Stimulated activated CD8-positive, alpha-beta memory T cell treated with anti-CD3 and anti-CD28 coated beads, Interleukin-7, amount 100 ng/mL, for 1 hour (primary cell): ENCODE data around the gene MYH7B.

ENCODE experiments used
- DNase-seq, 2 donors: peaks; one replicate each; pipeline ENCODE4 v3.0.0-alpha.2; 2020; ENCODE audit warnings: low read depth in 2 of 2

The MYH7B gene

DNA sequence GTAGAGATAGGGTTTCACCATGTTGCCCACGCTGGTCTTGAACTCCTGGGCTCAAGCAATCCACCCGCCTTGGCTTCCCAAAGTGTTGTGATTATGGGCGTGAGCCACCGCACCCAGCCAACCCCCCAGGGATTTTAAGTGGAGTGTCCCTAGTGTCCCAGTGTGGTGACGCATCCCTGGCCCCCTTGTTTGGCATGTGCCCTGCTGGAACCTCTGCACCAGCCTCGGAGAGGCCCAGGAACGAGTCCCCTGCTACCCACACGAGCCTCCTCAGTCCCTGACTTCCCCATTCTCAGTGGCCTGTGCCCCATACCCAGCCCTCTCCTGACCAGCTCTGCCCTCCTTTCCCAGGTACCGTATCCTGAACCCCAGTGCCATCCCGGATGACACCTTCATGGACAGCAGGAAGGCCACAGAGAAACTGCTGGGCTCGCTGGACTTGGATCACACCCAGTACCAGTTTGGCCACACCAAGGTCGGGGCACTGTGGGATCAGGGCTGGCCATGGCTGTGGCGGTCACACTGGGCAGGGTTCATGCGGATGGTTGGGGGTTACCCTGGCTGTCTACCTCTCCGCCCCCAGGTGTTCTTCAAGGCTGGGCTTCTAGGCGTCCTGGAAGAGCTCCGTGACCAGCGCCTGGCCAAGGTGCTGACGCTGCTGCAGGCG, 37.2 kb downstream of the MYH7B start:
- no peak for DNase-seq

DNA sequence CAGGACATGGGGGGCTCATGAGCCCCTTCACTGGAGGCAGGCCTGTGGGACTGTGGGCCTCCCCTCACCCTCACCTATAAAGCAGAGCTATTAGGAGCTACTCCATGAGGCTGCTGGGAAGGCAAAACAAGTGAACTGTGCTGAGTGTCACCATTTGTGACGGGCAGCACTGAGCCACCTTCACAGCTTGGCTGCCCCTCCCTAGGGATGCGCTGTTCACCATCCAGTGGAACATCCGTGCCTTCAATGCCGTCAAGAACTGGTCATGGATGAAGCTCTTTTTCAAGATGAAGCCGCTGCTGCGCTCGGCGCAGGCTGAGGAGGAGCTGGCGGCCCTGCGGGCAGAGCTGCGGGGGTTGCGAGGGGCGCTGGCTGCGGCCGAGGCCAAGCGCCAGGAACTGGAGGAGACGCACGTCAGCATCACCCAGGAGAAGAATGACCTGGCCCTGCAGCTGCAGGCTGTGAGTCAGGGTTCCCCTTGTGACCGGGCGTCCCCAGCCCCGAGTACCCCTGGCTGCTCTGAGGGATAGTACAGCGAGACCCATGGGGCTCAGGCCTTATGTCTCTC, 38.4 kb downstream of the MYH7B start:
- no peak for DNase-seq

DNA sequence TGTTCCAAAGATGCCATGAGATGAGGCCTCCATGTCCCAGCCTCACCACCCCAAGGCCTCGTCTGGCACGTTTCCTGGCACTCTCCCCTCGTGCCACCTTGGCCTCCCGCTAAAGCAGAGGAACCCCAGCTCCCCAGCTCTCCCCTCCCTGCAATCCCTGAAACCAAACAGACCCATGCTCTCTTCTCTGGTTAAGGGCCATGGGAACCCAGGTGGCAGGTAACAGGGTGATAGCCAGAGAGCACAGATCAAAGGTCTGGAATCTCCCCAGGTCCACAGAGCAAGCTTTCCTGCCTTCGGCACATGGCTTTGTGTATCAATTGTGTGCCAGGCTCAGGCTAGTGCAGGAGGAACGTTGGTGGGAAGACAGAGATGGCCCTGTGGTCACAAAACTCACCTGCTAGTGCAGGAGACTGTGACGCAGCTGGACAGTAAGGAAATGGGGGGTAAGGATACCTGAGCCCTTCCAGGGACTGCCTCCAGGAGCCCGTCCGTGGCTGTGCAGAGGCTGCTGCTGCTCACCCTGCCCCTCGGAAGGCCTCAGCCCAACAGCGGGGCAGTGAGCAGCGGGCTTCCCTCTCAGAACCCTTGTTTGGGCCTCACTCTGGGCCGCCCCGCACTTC, 39.0 kb downstream of the MYH7B start:
- no peak for DNase-seq

DNA sequence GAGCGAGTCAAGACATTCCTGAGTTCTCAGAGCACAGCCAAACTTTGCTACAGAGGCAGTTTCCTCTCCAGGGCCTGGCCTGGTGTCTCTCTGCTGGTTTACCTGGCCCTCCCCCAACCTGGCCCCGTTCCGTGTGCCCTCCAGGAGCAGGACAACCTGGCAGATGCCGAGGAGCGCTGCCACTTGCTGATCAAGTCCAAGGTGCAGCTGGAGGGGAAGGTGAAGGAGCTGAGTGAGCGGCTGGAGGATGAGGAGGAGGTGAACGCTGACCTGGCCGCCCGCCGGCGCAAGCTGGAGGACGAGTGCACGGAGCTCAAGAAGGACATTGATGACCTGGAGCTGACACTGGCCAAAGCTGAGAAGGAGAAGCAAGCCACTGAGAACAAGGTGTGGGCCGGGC, 39.5 kb downstream of the MYH7B start:
- no peak for DNase-seq

DNA sequence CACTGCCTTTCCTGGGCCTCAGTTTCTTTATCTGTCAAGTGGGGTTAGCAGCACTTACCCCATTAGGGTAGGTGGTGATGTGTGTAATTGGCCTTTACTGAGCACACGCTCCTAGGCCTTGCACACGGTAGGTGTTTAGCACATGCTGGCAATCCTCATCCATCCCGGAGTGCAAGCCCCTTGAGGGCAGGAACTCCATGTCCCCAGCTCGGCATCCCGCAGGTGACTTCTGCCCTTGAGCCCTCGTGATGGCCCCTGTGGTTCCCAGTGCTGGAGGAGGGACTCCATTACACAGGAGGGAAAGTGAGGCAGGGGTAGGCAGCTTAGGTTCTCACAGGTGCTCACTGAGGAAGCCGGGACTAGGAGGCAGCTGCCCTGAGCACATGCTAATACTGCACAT, 40.0 kb downstream of the MYH7B start:
- no peak for DNase-seq

DNA sequence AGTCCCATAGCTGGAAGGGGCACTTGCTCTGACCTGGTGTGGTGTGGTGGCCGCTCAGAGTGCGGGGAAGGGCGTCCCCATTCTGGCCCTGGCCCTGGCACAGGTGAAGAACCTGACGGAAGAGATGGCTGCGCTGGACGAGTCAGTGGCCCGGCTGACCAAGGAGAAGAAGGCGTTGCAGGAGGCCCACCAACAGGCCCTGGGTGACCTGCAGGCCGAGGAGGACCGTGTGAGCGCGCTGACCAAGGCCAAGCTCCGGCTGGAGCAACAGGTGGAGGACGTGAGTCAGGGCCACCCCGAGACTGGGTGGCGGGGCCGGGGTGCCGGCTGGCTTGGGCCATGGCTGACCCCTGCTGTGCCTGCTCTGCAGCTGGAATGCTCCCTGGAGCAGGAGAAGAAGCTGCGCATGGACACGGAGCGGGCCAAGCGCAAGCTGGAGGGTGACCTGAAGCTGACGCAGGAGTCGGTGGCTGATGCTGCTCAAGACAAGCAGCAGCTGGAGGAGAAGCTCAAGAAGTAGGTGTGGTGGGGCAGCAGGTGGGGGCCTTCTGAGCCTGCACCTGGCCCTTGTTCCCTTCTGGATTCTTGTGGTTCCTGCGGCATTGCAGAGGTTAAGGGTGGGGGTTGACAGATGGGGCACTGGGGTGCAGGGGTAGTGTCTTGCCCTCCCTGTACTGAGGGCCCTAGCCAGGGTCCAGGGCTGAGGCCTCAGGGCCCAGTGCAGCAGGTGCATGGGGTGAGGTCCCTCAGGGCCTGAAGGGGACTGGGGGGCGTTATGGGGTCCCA, 40.8 kb downstream of the MYH7B start:
- DNase-seq: no peak

DNA sequence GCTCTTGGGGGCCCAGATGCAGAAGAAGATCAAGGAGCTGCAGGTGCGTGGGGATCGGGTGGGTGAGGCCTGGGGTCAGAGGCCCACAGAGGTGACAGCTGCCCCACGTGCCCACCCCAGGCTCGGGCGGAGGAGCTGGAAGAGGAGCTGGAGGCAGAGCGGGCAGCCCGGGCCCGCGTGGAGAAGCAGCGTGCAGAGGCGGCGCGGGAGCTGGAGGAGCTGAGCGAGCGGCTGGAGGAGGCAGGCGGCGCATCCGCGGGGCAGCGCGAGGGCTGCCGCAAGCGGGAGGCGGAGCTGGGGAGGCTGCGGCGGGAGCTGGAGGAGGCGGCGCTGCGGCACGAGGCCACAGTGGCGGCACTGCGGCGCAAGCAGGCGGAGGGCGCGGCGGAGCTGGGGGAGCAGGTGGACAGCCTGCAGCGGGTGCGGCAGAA, 41.5 kb downstream of the MYH7B start:
- no peak for DNase-seq

DNA sequence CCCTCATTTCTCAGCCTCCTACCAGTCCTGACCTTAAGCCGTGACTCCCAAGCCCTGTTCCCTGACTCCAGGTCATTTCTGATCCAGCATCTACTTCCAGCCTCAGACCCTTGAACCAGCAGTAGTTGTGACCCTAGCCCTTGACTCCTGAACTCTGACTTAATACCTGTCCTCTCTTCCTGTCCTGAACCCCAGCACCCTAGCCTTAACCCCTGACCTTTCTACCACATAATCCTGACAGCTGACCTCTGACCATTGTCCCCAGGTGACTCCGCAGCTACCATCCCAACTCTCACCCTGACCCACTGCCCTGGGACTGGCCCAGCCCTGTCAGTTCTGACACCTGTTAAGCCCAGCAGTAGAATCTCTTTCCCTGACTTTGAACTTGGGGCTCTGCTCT, 42.1 kb downstream of the MYH7B start:
- DNase-seq: no peak

DNA sequence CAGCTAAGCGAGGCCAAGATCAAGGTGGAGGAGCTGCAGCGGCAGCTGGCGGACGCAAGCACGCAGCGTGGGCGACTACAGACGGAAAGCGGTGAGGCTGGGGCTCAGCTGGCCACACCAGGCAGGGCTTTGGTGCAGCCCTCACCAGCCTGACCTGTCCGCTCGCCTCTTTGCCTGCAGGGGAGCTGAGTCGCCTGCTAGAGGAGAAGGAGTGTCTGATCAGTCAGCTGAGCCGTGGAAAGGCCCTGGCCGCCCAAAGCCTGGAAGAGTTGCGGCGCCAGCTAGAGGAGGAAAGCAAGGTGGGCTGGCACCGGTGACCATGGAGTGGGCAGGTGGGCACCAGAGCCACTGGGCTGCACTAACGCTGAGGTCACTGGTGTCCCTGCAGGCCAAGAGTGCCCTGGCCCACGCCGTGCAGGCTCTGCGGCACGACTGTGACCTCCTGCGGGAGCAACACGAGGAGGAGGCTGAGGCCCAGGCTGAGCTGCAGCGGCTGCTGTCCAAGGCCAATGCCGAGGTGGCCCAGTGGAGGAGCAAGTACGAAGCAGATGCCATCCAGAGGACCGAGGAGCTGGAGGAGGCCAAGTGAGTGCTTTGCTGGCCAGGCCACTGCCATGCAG, 42.8 kb downstream of the MYH7B start:
- DNase-seq: no peak

DNA sequence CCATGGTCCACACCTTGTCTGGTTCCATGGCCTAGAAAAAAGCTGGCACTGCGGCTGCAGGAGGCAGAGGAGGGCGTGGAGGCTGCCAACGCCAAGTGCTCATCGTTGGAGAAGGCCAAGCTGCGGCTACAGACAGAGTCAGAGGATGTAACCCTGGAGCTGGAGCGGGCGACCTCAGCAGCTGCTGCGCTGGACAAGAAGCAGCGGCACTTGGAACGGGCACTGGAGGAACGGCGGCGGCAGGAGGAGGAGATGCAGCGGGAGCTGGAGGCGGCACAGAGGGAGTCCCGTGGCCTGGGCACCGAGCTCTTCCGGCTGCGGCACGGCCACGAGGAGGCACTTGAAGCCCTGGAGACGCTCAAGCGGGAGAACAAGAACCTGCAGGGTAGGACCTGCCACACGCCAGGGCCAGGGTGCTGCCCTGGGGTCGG, 43.4 kb downstream of the MYH7B start:
- no peak for DNase-seq

DNA sequence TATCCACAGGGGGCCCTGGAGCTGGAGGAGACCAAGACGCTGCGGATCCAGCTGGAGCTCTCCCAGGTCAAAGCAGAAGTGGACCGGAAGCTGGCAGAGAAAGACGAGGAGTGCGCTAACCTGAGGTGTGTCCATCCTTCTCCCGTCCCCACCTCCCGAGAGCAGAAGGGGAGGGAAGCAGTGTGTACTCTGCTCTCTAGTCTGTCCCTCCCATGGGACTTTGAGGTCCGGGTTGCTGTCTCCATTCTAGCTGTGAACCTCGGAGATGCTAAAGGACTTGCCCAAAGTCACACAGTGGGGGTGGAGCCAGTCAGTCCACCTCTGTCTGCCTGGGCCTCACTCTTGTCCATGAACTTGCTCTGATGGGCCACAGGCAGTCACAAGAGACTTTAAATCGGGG, 44.1 kb downstream of the MYH7B start:
- no peak for DNase-seq

DNA sequence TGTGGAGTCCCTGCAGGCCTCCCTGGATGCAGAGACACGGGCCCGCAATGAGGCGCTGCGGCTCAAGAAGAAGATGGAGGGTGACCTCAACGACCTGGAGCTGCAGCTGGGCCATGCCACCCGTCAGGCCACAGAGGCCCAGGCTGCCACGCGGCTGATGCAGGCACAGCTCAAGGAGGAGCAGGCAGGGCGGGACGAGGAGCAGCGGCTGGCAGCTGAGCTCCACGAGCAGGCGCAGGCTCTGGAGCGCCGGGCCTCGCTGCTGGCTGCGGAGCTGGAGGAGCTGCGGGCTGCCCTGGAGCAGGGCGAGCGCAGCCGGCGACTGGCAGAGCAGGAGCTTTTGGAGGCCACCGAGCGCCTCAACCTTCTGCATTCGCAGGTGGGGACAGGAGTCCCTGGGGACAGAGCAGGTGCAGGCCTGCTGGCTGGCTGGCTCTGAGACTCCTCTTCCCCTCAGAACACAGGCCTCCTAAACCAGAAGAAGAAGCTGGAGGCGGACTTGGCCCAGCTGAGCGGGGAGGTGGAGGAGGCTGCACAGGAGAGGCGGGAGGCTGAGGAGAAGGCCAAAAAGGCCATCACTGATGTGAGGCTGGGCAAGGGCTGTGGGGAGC, 44.7 kb downstream of the MYH7B start:
- no peak for DNase-seq

DNA sequence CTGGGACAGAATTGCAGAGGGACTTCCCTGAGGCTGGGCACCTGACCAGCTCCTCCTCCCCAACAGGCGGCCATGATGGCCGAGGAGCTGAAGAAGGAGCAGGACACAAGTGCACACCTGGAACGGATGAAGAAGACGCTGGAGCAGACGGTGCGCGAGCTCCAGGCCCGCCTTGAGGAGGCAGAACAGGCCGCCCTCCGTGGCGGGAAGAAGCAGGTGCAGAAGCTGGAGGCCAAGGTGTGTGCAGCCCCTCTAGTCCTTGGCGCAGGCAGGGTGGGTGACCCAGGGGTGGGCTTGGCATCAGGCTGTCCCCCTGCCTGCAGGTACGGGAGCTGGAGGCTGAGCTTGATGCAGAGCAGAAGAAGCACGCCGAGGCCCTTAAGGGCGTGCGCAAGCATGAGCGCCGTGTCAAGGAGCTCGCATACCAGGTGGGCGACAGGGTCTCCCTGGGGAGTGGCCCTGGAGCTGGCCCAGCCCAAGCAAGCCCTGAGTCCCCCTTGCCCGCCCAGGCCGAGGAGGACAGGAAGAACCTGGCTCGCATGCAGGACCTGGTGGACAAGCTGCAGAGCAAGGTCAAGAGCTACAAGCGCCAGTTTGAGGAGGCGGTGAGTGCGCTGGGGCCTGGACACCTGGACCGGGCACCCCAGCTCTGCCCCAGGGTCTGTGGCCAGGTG, 45.4 kb downstream of the MYH7B start:
- DNase-seq: no peak

DNA sequence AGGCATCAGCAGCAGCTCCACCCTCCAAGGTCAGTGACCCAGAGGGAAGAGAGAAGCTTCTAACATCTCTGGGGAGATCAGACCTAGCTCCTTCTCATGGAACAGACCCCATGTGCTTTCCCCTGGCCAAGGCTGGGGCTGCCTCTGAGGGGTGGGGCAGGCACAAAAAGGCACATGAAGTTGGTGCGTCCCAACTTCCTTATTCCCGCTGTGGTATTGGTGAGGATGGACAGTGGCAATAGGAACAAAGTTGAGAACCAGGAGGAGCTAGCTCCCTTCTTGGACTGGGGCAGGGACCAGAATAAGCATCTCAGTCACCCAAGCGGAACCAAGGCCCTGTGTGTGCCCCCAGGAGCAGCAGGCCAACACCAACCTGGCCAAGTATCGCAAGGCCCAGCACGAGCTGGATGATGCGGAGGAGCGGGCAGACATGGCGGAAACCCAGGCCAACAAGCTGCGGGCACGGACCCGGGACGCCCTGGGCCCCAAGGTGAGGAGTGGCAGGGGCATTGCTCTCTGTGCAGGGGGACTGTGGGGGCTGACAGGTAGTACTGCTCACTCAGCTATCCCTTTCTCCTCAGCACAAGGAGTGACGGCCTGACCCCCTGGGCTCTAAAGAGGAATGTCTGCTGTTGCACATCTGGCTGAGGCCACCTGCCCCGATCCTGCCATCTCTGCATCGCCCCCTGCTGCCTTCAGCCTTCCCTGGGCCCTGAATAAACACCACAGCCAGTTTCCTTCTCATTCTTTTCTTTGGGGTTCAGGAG, 46.1 kb downstream of the MYH7B start:
- no peak for DNase-seq

DNA sequence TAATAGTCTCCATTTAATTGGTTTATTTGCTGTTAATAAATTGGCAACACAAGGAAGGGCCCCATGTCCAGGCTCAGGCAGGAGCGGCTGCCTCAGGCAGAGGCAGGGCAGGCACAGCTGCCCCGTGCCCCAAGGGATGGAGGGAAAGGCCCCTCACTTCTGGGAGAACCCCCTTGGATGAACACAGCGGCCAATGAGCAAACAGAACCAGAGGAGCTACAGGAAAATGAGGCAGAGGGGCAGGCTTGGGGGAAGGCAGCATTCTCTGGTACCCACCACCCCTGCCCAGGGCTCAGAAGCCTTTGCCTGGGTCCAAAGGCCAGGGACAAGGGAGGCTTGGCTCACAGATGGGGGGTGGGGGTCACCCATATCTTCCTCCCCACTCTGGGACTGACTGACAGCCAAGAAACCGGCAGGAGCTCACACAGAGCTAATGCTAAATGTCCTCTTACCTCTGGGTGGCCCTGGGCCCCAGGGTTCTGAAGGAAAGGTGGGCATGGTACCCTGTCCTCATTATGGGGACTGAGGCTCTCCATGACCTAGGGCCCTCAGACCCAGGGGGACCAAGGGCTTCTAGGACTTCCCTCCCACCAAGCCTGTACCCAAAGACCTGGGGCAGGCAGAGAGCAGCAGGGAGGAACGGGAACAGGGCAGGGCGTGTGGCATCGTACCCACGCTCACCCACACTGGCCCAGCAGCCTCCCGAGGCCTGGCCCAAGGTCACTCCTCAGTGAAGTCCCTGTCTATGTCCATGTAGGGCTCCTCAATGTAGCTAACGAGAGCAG, 47.0 kb downstream of the MYH7B start:
- DNase-seq: no peak

DNA sequence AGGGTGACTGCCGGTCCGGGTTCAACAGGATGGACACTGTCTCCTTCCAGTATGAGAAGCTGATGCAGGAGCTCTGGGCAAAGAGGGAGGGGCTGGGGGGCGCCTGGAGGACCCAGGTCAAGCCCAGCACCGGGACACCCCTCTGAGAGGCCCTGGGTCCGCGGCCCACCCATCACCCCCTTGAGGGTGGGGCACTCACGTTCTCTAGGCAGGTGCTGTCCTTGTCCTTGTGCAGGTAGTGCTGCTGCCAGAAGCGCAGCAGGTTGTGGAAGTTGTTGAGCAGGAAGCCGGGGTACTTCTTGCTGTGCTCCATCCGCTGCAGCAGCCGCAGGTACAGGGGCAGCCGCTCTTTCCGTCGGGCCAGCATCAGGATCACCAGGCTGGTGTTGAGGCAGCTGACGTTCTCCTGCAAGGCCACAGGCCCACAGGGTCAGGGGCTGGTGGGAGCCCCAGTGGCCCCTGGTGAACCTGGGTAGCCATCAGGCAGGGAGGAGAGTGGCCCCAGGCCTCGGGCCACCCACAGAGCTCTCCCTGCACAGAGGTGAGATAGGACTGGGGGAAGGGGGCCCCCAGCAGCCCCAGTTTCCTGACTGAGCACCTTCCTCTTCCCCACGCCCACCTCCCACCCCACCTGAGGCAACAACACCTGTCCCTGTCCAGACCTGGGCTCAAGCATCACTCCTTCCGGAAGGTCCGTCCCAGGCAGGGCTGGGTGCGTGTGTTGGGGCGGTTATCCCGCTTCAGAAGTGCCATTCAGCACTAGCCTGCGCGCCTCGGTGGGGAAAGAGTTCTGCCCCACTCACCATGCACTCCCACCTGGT, 47.8 kb downstream of the MYH7B start:
- no peak for DNase-seq

DNA sequence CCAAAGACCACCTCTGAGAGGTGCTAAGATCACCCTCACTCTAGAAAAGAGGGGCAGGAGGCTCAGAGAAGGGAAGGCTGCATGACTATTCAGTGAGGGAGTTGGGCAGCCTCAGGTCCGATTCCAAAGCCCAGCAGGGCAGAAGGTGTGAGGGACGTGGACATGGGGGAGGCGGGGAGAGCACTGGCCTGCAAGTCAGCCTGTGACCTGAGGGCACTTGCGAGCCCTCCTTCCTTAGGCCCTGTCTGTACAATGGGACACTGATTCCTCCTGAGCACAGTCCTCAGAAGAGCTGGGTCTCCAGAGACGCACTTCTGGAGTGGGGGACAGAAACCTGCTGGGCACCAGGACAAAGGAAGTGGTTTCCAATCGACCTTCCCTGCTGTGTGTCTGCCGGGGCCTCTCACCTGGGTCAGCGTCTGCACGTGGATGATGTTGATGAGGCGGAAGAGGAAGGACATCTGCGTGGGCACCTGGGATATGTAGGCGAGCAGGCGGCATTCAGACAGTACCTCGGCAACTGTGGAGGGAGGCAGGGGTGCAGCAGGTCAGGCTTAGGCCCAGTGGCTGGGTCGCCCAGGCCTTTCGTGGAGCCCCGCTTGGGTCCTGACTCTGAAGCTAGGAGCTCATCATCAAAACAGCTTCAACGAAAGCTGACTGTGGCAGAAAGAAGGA, 48.5 kb downstream of the MYH7B start:
- no peak for DNase-seq

DNA sequence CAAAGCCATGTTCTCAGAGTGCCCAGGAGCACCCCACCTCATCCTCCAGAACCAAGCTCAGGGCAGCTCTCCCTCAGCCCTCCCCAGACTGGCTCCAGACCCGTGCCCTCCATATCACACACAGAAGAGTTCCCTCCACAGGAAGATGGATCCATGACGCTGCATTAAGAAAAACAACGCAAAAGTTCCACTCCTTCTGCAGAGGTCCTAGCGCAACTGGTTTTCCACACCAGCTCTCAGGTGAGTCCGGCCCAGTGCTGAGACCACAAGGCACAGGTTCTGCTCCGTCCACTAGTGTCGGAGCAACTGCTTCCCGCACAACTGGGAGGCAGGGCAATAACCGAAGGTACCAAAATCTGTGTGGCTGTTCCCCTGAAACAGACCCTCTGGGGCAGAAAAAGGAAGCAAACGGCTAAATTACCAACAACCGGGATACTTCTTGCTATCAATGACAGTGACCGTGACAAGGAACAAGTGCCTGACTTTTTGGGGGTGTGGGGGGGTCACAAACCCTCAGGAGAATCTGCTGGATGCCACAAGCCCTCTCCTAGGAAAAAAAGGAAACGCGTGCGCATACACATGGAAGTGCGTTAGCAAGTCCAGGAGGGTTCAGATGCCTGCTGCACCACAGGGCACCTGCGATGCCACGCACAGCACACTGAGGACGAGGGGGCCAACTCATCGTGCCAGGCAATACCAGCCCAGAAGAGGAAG, 49.2 kb downstream of the MYH7B start:
- DNase-seq: no peak
